ENCODE data around the gene SH3GLB2.
"Not testable (repeated sequence)": the region's sequence is repeated elsewhere in the genome, so short reads cannot be mapped to it uniquely, and the experiment has no call there.

SH3GLB2 gene

DNA sequence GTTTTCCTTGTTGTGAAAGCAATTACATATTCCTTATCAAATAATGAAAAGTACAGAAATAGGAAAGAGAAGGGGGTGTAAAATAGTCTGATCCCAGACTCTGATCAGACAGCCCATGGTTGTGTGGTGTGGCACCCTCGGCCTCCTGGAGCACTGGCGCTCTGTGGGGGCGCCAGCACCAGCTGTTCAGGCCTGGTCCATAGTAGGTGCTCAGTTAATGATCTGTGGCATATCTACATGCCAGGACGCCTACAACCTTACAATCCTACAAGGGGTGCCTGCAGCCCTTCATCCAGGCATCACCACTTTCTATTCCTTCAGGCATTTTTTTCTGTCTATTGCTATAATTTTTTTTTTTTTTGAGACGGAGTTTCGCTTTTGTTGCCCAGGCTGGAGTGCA, 24.9 kb upstream of the SH3GLB2 start:
- no peak for DNase-seq

DNA sequence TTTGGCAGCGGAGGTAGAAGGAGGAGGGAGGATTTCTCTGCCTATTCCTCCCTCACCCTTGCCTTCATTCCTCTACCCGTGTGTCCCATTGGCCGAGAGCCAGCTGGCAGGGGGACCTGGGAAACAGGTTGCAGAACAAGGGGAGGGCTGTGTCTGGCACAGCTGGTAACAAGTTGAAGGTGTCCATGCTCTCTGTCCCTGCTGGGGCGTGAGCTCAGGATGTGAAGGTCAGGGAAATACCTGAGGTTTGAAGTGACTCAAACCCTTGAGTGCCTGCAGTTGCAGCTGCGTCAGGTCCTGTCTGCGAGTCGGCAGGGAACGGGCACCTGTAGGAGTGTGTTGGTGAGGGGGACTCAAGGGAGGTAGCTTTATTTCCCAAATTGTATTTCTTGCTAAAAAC, 24.5 kb upstream of the SH3GLB2 start:
- no peak for DNase-seq

GRCh38 chr9:129042016-129042415, 13.9 kb upstream of the SH3GLB2 start:
- no peak for DNase-seq

GRCh38 chr9:129040113-129040643, 12.0 kb upstream of the SH3GLB2 start:
- DNase-seq = no peak

DNA sequence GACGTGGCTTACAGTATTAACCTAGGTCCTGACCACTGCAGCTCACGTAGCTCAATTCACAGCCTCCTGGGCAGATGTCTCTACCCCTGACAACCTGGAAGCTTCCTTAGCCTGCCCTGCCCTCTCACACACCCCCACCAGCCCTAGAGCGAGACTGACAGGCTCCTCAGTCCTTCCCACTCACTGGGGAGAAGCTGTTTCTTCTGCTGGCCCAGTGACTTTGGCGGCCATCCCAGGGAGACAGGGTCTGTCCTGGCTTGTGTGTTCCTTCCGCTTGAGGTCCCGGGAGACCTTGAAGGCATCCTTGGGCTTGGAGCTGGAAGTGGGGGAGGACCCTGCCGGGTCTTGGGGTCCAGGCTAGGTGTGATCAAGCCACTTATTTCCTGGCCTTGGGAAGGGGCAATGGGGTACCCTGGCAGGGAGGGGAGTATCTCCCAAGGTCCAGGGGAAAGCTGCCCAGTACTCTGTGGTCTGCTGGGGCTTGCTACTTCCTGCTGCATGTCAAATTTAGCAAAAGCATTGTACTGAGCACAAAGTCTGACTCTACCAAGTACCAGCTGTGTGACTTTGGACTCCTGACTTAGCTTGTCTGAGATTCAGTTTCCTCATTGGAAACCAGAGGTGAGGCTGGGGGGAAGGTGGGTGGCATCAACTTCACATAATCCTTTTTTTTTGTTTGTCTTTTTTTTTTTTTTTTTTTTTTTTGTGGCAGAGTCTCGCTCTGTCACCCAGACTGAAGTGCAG, 10.2 kb upstream of the SH3GLB2 start:
- DNase-seq = no peak

- no peak for DNase-seq
Measured at GRCh38 chr9:129037767-129038098, 9.6 kb upstream of the SH3GLB2 start.

GRCh38 chr9:129036923-129037766, 9.0 kb upstream of the SH3GLB2 start:
- no peak for DNase-seq

DNA sequence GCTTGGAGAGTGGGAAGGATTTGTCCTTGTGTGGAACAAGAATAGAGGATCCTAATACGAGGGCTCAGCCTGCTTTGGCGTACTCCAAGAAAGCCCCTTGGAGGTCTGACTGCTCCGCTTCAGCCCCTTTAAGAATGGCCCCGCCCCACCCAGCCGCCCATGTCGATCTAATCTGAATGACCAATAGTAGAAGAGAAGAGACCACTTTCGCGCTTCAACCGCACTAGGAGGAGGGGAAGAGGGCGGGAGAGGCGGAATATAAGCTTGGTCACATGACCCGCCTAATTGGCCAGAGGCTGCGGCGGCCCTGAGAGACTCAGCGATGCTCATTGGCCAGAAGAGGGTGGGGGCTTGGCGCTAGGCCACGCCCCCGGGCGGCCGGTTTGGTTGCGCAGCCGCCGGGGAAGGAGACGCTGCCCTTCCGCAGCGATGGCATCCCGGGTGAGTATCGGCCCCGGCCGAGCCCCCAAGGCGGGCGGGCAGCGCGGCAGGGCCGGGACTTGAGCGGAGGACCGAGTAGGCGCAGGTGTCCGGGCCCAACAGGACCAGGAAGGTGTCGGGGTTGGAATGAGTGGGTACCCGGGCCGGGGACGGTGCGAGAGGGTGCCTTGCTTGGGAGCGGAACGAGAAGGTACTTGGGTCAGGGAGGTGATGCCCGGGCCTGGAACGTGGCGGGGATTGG, 8.3 kb upstream of the SH3GLB2 start, which contains the start of gene MIGA2:
TSS of gene MIGA2 (plus strand) at position 386 of the 682 bp plus-strand sequence. CDS start 3,969 bp downstream, outside the sequence.
- peak; percentile 94 for DNase-seq

DNA sequence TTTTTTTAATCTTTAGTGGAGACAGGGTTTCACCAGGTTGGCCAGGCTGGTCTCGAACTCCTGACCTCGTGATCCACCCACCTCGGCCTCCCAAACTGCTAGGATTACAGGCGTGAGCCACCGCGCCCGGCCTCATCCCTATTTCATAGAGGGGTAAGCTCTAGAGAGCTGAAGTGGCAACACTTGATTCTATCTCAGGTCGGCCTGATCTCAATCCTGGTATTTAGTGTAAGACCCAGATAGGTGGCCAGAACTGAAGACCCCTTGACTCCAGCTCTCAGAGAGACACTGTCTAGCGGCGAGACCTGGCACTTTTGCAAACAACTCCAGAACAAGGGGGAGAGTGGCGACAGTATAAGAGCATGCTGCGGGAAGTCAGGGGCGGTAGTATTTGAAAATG, 7.7 kb upstream of the SH3GLB2 start:
- not testable (repeated sequence) for DNase-seq

GRCh38 chr9:129033216-129033615, 5.1 kb upstream of the SH3GLB2 start:
- no peak for DNase-seq

- no peak for DNase-seq
Measured at GRCh38 chr9:129032541-129033159, 4.5 kb upstream of the SH3GLB2 start.

GRCh38 chr9:129031514-129031913, 3.4 kb upstream of the SH3GLB2 start:
- DNase-seq = no peak

DNA sequence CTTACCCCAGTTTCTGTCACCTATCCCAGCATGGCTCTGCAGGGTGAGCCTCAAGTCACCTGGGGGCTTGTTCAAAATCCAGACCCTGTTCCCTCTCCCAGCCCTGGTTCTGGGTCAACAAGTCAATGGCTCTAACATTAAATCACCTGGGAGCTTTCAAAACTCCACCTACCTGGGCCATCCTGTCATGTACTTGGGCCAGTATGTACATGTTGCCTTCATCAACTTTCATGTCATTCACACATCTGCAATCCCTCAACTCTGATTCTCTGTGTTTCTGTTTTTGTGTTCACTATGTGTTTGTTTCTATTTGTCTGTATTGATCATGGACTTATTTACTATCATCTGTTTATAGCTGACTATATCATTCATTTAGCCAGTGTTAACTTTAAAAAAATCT, 2.1 kb upstream of the SH3GLB2 start:
- DNase-seq = no peak

DNA sequence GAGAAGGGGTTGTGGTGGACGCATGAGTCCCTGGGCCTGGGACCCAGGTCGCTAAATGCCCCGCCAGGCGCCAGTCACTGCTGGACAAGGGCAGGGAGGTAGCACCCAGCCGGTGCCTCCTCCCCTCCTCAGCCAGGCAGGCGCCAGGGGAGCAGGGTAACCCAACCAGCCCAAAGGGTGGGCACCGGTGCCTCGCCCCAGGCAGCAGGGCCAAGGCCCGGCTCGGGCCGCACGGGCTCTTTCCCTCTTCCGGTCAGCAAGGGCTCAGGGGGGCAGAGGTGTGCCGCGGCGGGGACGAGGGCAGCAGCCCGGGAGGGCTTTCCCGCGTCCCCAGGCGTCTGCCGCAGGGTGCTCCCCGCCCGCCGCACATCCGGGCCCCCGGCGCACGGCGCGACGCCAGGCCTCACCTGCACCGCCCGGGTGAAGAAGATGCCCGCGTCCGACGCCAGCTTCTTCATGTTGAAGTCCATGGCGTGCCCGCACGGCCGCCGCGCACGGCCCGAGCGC, 393 bp downstream of the SH3GLB2 start:
- DNase-seq = no peak

DNA sequence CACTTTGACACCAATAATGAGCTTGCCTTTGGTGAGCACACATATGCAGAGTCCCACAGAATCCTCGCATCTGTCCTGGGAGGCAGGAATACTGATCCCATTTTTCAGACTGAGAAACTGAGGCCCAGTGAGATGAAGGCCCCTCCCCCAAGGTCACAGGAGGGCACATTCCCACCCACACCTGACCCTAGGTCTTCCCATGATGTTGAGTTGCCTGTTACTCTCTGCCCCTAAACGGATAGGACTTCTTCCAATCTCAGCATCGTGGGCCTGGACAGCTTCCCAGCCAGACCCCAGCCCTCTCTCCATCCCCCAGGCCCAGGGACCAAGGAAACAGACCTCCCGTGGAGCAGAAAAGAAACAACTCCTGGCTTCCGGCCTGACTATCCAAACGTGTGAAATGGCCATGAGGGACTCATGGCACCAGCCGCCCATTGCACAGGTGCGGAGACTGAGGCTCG, 877 bp downstream of the SH3GLB2 start:
- no peak for DNase-seq

GRCh38 chr9:129026442-129027223, 1.5 kb downstream of the SH3GLB2 start:
- DNase-seq = no peak

DNA sequence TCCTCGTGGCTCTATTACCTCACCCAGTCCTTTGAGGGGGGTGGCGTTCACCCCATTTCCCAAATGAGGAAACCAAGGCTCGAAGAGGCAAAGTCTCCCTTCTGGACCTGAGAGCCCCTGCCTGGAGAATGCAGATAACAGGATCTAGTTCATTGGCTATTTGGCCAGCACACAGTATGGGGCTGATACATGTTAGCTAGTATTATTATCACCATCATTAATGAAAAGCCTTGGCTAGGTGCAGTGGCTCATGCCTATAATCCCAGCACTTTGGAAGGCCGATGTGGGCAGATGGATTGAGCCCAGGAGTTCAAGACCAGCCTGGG, 4.3 kb downstream of the SH3GLB2 start:
- DNase-seq = no peak

DNA sequence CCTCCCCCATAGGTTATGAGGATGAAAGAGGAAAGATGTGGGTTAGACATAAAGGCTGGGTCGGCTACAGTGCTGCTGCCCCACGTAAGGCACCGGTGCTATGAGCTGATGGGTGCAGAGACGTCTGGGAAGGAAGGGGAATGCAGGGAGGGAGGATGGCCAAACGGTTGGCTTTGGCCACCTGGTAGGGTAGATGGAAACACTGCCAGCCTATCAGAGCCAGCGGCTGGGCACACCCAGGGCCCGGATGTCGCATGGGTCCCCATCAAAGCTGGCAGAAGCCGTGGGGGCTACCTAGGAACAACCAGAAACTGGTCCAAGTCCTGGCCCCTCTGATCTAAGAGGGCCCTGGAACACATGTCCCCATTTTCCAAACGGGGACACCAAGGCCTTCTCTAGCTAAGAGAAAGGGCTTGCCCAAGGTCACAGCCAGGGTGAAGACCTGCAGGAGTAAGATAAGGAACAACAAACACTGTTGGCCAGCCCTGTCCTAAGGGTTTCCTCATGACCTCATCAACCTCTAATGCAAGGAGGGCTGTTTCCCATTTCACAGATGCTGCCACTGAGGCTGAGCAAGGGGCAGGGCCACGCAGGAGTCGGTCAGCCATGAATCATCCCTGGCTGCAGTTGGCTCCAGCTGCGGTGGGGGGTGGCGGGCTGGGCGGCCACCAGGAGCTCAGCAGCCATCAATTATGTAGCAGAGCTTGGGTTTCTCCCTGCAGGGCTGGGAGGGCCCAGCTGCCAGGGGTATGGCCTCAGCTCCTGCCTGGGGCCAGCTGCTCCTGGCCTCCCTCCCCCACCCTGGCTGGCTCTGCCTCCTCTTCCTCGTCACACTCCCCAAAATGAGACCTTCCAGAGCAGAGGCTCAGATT, 4.9 kb downstream of the SH3GLB2 start:
- no peak for DNase-seq

GRCh38 chr9:129022037-129022436, 6.1 kb downstream of the SH3GLB2 start:
- no peak for DNase-seq

GRCh38 chr9:129021091-129021490, 7.0 kb downstream of the SH3GLB2 start:
- no peak for DNase-seq

DNA sequence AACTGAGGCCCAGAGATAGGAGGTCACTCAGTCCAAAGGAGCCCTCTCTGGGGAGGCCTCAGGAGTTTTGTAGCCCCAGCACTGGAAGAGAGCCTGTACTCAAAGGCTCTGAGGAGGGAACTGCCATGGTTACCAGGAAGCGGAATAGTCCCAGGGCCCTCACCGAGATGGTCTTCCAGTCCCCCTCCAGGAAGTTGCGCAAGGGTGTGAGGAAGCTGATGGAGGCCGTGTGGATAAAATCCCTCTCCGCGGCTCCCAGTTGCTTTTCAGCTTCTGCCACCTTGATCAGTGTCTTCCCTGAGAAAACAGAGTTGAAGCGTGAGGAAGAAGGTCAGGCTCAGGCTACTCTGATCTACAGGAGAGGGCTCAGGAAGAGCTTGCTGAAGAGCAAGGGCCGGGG, 13.5 kb downstream of the SH3GLB2 start:
- DNase-seq = no peak

Measured in activated CD8-positive, alpha-beta memory T cell treated with anti-CD3 and anti-CD28 coated beads for 24 hours (primary cell).